ENCODE measurements around the gene LDLRAD3.

Gene LDLRAD3

DNA sequence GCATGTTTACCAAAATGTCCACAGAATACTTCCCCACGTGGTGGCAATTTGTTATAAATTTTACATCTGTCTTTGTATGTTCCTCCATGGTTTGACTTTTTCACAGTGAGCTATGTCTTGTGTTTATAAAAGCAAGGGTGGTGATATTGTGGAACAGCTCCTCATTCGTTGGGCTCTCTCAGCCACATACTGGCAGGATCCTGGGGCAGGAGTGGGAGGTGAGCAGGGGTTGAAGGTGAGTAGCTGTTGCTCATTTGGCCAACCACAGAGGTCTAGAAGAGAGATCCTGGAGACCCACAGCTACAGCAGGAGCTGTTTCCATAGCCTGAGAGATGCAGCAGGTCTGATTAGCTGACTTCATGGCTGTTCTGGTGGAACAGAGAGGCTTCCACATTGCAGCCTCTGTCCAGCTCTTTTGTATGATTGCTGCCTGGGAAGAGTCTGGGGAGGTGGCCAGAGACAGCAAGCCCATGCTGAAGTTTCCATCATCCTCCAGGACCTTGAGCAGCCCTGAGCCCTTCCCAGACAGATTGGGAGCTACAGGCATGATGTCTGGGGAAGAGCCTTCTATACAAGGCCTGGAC is 128.1 kb downstream of the LDLRAD3 start:
- no peak for DNase-seq (ENCODE audit: low read depth in 2 of 3, low spot score in 1 of 3)

DNA sequence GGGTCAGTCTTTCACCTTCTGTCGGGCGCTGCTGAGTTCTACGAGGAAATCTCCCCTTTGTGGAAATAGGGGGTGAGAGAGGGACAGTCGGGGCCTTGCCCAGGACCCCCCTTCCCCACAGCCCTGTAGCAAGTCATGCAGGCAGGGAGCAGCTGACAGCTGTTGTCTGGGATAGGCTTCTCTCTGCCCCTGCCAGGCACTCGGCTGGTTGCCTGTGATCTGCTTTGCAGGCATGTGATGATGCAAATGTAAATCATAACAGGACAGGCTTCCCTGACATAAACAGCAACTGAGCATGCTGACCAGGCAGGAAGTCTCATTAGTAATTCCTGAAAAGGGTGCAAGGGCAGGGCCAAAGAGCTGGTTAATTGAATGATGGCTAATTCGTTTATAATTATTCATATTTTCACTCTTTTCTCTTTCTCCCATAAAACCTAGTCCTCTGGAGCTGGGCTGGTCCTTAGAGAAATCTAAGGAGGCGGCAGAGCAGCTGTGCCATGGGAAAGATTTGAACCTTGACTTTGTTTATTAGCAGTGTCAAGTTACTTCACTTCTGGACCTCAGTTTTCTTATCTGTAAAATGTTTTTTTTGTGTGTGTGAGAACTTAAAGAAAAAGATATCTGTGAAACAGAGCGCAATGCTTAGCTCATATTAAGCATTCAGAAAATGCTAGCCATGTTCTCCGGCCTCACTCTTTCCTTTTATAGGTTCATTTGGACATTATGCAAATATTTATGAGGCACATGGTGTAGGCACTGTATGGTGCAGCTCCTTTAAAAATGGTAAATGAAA is 129.7 kb downstream of the LDLRAD3 start:
- no peak for DNase-seq (ENCODE audit: low read depth in 2 of 3, low spot score in 1 of 3)

DNA sequence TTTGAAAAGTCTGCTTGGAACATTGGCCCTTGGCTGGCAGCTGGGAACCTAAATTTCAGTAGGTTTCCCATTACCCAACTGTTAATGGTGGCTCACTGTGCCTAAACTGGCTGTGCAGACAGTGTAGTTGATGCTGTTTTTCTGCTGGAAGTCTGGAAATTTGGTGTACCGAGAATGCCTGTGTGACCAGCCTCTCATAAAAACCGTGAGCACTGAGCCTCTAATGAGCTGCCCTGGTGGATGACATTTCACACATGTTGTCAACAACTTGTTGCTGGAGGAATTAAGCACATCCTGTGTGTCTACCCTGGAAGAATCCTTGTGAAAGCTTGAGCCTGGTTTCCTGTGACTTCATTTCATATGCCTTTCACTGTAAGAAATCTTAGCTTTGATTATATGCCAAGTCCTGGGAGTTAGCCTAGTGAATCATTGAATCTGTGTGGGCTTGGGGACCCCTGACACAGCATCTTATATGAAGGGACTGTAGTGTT is 131.1 kb downstream of the LDLRAD3 start:
- no peak for DNase-seq (ENCODE audit: low read depth in 2 of 3, low spot score in 1 of 3)

DNA sequence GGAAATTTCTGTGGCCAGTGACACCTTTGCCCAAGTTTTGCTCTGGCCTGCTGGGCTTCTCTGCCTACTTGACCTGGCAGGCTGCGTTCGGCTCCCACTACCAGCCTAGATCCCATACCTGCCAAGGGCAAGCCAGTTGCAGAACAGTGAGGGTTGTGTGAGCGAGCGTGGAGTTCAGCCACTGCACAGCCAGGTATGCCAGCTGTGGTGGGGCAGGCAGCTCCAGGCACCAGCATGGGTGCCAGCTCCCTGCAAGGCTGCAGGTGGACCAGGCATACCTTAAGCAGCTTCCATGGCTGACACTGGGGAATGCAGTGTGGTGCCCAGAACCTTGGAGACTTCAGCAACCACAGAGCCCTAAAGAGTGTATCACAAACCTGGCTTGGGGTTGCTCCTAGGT is 133.5 kb downstream of the LDLRAD3 start:
- no peak for DNase-seq (ENCODE audit: low read depth in 2 of 3, low spot score in 1 of 3)

DNA sequence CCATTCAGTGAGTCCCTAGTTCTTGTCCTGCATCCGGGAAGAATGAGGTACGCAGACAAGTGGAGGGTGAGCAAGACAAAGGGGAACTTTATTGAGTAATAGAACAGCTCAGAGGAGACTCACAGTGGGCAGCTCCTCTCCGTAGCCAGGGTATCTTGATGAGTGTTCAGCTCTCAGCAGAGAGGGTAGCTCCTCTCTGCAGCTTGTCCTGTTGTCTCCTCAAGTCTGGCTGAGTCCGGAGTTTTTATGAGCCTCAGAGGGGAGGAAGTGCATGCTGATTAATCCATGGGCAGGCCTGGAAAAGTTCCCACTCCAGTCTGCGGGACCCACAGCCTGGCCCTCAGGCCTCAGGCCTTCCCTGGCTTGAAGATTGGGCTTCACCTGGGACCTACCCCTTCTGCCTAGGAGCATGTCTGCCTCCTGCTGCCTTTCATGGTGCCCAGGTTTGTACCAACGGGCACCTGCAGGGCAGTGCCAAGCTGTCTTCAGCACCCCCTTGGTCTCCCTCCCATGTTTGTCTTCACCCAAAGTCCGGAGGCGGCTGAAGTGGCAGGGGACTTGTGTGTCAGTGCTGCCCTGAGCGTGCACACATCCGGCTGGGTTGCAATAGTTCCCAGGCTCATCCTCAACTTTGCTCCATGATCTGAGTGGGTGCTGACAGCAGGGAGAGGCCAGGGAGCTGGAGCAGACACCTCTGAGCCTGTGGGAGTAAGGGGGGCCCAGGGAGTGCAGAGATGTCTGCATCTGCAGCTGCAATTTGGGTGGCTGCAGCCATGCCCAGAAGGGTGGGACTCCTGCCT is 134.2 kb downstream of the LDLRAD3 start:
- no peak for DNase-seq (ENCODE audit: low read depth in 2 of 3, low spot score in 1 of 3)

DNA sequence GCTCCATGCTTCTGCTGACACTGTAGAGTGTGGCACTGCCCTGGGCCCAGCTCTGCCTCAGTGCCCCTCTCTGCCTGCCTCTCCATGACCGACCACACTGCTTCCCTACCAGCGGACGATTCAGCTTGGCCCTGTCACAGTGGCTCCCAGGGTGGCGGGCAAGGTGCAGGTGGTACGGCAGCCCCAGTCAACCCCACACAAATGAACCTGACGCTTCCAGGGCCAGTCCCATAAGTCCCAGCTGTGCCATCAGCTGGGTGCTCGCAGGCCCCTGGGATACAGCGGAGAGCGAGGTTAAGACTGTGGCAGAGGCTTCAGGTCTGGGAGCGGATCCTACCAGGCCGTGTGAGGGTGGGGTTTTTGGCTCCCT is 134.8 kb downstream of the LDLRAD3 start:
- DNase-seq (ENCODE audit: low read depth in 2 of 3, low spot score in 1 of 3): no peak

DNA sequence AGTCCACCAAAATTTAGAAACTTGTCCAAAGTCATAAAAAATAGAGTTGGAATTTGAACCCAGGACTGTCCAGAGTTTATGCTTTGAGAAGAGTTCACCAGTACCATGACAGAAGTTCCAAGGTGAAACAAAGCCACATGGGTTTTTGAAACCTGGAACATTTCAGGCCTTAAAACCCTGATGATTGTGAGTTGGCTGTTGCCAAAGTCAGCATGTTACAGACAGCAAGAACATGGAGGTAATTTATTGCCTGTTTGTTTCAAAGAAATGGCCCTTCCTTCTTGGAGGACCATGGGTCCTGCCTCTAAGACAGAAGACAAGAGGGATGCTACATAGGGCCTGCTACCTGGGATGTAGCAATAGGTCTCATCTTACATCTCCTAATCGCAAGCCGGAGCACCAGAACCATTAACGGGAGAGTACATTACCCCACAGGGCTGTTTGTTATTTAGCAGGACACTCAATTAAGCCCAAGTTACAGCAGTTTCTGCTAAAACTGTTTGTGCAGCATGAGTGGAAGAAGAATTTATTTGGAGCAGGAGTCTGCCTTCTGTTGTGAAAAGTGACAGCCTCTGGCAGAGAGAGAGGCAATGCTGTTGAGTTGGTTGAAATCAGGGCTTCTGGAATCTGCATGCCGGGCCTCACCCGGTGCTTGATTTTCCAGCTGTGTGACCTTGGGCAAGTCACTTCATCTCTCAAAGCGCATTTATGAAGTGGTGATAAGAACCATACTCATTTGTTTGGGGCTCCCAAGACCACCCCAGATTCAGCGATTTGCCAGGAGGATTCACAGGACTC is 136.2 kb downstream of the LDLRAD3 start:
- no peak for DNase-seq (ENCODE audit: low read depth in 2 of 3, low spot score in 1 of 3)

DNA sequence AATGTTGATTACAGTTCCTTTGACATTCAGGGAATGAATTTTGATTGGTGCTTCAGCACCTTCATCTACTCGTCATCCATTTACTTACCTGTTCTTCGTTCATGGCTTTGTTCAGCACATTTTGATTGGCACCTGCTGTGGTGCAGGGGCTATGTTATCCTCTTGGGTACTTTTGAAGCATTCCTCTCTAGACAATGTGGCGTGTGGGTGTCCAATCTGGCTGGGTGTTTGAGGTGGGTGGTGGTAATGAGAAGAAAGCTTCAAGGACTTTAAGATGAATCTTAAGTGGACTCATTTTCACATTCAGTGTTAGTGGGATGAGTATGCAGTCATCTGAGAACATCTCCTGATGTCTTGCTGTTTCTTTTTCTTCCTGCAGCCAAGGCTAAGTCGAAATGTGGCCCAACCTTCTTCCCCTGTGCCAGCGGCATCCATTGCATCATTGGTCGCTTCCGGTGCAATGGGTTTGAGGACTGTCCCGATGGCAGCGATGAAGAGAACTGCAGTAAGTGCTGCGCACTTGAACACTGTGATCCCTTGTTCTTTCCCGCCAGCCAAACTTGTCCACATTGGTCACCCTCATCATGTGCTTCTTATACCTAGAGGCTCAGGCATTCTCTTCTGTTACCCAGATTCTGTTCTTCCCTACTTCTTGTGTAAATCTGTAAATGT is 137.5 kb downstream of the LDLRAD3 start:
- DNase-seq (ENCODE audit: low read depth in 2 of 3, low spot score in 1 of 3): no peak

DNA sequence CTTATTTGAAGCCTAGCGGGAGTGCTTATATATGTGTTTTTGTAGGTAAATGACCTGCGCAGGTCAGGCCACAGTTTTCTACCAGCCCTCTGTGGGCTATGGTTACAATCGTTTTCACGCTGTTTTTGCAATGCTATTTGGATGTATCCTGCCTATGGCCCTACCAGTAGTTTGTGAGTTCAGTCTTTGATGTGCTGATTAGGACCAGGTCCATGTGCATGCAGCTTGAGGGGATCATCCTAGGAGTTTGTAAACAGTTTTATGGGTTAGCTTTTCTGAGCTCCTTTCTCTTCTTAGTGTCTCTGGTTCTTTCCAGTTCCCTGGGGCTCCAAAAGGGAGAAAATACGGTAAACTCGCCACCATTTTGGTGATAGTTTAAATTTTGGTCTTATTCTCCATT is 142.5 kb downstream of the LDLRAD3 start:
- DNase-seq (ENCODE audit: low read depth in 2 of 3, low spot score in 1 of 3): no peak

DNA sequence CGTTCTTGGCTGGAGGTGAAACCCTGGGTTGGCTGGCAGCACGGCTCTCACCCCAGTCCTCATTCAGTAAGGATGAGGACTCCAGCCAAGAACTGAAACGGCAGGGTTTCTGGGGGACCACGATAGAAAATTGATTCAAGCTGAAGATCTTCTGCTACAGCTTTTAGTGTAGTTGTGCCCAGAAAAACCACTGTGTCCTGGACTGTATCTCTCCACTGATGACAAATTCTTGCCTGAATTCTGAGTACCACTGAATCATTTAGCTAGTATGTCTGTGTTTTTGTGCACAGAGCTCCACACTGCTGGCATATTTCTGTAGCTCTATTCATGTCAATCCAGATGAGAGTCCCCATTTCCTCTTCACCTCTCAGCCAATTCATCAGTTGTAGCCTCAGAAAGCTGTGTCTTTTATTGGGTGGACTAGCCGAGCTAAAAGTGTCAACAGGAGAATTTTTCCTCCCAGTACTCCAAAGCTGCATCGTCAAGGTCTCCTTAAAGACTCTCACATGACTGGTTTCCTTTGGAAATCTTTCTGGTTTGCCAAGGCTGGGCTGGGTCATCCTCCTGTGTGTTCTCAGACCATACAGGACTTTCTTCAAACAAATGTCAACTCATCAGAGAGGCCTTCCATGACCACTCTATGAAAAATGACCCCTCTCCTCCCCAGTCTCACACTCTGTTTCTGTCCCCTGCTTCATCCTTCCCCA is 144.6 kb downstream of the LDLRAD3 start:
- DNase-seq (ENCODE audit: low read depth in 2 of 3, low spot score in 1 of 3): no peak

DNA sequence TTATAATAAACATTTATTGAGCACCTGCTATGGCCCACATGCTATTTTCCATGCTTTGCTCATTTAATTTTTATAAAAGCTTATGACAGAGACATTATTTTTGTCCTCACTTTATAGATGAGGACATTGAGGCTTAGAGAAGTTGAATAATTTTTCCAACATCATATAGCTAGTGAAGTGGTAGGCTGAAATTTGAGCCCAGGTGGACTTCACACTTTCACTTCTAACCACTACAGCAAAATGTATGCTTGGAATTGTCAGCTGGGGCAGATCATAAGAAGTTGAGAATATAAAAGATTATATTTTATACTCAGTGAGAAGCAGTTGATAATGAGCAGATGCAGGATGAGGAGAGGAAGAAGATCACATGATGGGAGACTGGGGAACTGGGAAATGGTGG is 146.1 kb downstream of the LDLRAD3 start:
- DNase-seq (ENCODE audit: low read depth in 2 of 3, low spot score in 1 of 3): no peak

DNA sequence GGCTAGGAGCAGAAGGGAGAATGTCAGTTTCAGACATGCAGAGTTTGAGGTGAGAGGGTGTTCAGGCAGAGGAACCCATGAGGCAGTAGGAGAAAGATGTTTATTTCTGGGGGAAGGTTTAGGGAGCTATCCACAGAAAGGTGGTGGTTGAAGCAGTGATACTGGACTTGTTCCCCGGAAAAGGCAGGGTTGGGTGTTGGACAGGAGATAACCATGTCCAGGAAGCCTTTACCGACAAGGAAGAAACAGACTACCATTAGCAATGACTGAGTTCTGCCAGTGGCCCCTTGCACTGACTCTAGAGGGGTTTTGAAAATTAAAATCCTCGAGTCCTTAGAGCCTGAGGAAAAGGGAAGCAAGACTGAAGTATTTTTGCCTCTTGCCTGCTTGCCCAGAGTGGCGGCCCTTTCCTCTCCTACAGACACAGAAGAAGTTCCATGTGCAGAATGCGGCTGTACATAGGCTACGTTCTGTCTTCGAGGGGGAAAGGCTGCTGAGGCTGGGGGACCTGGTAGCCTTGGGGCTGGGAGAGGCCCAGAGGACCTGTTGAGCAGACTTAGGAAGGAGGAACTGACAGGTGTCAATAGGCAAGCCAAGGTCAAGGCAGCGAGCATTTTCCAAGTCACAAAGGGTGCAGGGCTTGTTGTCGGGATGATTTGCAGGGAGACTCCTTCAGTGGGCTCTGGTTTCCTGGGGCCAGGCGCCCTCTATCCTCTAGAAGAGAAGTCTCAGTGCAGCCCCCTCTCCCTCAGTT is 146.7 kb downstream of the LDLRAD3 start:
- no peak for DNase-seq (ENCODE audit: low read depth in 2 of 3, low spot score in 1 of 3)

DNA sequence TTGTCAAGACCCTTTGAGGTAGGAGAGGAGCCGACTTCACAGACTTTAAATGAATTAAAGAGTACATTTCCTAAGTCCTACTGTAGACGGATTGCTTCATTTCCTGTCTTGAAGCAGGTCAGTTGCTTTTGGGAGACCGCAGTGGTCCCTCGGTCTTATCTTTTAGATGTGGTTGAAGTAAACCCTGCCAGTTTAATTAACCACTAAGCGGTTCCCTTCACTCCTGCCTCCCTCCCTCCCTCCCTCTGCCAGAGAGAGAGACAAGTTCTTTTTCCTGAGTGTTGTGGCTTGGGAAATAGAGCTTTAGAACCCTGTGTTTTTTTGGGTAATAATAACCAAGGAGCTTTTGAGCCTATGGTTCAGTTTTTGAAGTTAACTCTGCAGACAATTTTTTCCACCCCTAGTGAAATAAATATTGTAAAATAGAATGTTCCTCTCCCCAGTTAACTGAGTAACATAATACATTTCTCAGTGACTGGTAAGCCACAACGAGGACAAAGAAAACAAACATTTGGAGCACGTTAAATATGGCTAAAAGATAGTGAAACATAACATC is 147.5 kb downstream of the LDLRAD3 start:
- no peak for DNase-seq (ENCODE audit: low read depth in 2 of 3, low spot score in 1 of 3)

DNA sequence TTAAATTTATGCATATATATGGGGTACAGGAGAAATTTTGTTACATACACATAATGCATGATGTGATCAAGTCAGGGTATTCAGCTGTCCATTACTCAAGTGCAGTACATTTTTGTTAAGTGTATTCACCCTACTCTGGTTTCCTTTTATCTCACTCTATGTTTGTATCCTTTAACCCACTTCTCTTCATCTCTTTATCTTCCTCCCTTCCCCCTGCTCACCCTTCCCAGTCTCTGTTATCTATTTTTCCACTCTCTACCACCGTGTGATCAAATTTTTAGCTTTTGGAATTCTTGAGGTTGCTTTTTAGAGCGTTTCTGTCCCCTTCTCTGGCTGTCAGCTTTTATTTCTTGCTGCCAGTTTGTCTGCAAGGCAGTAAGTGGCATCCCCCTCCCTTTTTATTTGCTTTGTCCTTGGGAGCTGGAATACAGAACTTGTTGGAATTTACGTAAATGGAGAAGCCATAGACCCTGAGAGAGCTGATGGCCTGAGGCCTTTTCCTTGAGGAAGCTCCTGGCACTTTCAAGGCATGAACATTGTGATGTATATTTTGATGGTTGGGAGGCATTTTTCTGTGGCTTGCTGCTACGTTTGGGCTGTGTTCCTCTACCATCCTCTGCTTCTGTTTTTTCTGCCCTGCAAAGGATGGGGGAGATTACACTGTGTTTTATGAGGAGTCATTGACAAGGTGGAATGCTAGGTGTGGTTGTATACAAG is 148.6 kb downstream of the LDLRAD3 start:
- no peak for DNase-seq (ENCODE audit: low read depth in 2 of 3, low spot score in 1 of 3)

DNA sequence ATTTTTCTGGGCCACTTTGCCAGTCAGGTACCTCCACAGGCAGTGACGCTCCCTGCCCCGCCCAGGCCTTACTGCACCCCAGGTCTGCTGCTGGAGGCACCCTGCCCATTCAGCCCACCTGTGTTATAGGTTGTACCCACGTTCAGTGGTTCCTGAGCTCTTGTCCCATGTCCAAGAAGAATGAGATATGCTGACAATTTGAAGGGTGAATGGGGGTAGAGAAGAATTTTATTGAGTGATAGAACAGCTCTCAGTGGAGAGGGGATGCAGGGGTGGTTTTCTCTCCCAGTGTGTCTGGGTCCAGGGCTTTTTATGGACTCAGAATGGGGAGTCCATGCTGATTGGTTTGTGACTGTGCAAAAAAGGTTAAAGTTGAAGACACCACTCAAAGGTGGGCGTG is 149.7 kb downstream of the LDLRAD3 start:
- DNase-seq (ENCODE audit: low read depth in 2 of 3, low spot score in 1 of 3): no peak

DNA sequence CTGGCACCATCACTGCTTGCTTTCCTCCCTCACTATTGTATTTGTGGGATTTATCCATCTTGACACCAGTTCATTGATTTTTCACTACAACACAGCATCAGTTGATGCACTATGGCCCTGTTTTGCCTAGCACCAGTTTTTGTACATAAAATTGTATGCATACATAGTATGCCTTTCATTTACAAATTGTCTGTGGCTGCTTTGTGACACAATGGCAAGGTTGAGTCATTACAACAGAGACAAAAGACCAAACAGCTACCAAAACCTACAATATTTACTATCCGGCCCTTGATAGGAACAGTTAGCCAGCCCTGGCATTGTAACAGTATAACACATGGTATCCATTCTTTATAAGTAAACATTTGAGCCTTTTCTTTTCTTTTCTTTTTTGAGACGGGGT is 150.3 kb downstream of the LDLRAD3 start:
- DNase-seq (ENCODE audit: low read depth in 2 of 3, low spot score in 1 of 3): no peak

DNA sequence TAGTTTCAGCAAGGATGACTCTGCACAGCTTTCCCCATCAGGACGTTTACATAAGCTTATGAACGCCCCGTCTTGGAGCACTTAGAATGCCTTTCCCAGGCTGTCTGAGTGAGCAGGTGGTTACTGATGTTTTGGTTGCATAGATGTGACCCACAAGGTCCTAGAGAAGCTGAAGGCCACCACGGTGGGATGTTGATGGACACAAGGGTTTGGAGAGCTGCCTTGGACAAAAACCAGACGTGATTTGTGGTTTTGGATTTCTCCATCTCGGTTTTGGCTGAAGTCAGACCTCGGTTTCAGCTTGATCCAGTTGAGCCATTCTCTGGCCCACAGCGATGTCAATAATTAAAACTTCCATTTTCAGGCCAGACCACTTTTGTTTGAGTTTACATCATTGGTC is 151.9 kb downstream of the LDLRAD3 start:
- no peak for DNase-seq (ENCODE audit: low read depth in 2 of 3, low spot score in 1 of 3)

DNA sequence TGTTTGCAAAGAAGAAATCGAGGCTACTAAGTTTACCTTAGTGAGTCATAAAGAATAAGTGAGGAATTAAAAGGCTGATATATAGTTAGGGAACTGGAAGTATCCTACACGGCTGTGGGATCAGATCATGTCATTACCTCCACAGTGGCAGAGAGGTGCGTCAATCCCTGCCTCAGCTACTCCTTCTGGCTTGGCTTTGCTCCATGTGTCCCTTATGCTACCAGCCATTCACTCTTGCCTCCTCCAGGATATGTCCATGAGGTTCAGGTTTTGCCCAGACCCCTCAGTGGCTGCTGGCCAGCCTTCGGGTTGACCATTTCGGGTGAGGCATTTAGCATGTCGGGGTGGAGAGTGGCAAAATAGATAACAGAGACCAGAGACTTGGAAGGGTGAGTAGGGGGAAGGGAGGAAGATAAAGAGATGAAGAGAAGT is 153.4 kb downstream of the LDLRAD3 start:
- DNase-seq (ENCODE audit: low read depth in 2 of 3, low spot score in 1 of 3): no peak

All from stimulated activated CD4-positive, alpha-beta T cell treated with anti-CD3 and anti-CD28 coated beads, Interleukin-12 subunit alpha, Interleukin-12 subunit beta, amount 100 ng/mL, for 48 hours (primary cell).